Activated CD4-positive, alpha-beta memory T cell treated with anti-CD3 and anti-CD28 coated beads, Interleukin-2, amount 10 ng/mL, durations not matched to agents 7 days and 5 days (primary cell): ENCODE data around the gene N4BP2. TPM values are rescaled to one million over a fixed set of nuclear protein-coding genes. Genes with fewer than 3 reads are reported as not detected.
A peak's percentile ranks its signal among the peaks of the same experiment; 100 is the strongest.
"Not testable (repeated sequence)": the region's sequence is repeated elsewhere in the genome, so short reads cannot be mapped to it uniquely, and the experiment has no call there.

Experiments
- CTCF ChIA-PET: fragments of 350-600 bp; sonication (Branson Sonifier 250); formaldehyde crosslinking; loops from one replicate; lab custom pipeline; 2021; ENCODE audit warnings: antibody characterized with exemption, inconsistent platforms; lab: Charles Lee
- POLR2A ChIA-PET: fragments of 350-600 bp; sonication (Branson Sonifier 250); formaldehyde crosslinking; loops from one replicate; lab custom pipeline; 2021; ENCODE audit warnings: antibody characterized with exemption; lab: Charles Lee
- DNase-seq: peaks from one replicate; pipeline ENCODE4 v3.0.0-alpha.2; 2020
- H3K27ac Mint-ChIP-seq: one replicate; pipeline ENCODE4 v1.8.0; 2021; ENCODE audit warnings: mild to moderate bottlenecking, mixed read lengths
- H3K27me3 Mint-ChIP-seq: one replicate; pipeline ENCODE4 v1.8.0; 2021; ENCODE audit warnings: mixed read lengths
- H3K36me3 Mint-ChIP-seq: one replicate; pipeline ENCODE4 v1.8.0; 2021; ENCODE audit warnings: low read depth, mixed read lengths
- H3K4me1 Mint-ChIP-seq: one replicate; pipeline ENCODE4 v1.8.0; 2021; ENCODE audit warnings: mixed read lengths
- H3K4me3 Mint-ChIP-seq: one replicate; pipeline ENCODE4 v1.8.0; 2021; ENCODE audit warnings: mild to moderate bottlenecking, mixed read lengths
- H3K9me3 Mint-ChIP-seq: one replicate; pipeline ENCODE4 v1.8.0; 2021; ENCODE audit warnings: mixed read lengths
- total RNA-seq, 2 experiments: library from RNA; stranded (reverse); gene quantifications; one replicate each; pipeline ENCODE4 v1.2.3, GENCODE V29; 2021

Gene N4BP2
- total RNA-seq, 2 experiments from 2014 or later: 22.5 to 26.8 TPM

DNA sequence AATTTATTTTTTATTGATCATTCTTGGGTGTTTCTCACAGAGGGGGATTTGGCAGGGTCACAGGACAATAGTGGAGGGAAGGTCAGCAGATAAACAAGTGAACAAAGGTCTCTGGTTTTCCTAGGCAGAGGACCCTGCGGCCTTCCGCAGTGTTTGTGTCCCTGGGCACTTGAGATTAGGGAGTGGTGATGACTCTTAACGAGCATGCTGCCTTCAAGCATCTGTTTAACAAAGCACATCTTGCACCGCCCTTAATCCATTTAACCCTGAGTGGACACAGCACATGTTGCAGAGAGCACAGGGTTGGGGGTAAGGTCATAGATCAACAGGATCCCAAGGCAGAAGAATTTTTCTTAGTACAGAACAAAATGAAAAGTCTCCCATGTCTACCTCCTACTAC, 83.9 kb downstream of the N4BP2 start:
- Mint-ChIP-seq H3K4me1 (peaks cover 13% of the 10 kb centered on the region), H3K36me3 (peaks cover 65% of the 10 kb centered on the region)
- H3K27me3 Mint-ChIP-seq, DNase-seq, CTCF ChIA-PET, H3K4me3 Mint-ChIP-seq, POLR2A ChIA-PET, H3K9me3 Mint-ChIP-seq, H3K27ac Mint-ChIP-seq: not testable (repeated sequence)

DNA sequence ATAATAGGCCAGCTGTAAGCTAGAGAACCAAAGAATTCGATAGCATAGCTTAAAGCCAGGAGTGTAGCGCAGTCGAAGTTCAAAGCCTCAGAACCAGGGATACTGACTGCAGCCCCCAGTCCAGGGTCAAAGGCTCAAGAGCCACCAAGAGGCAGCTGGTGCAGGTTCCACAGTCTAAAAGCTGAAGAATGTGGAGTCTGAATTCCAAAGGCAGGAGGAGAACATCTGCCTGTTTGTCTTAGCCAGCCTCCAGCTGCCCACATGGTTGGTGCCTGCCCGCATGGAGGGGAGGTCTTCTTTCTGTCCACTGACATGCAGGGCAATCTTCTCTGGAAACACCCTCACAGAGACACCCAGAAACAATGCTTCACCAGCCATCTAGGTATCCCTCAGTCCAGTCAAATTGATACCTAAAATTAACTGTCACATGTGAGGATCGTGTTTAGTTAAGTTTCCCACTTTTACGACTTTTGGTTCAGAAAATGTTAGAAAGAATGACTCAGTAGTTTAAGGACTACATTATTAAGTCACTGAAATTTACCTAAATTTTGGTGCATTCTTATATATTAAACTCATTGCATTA, 87.4 kb downstream of the N4BP2 start:
- Mint-ChIP-seq H3K4me1 (peaks cover 13% of the 10 kb centered on the region), H3K27ac (no peak overlapping the region), H3K4me3 (no peak overlapping the region), H3K9me3 (no peaks in the 10 kb centered on the region), H3K27me3 (no peaks in the 10 kb centered on the region), H3K36me3 (peaks cover 57% of the 10 kb centered on the region)
- no peak for DNase-seq
- POLR2A ChIA-PET: no interaction called here
- CTCF ChIA-PET: interaction anchor here (1.7 to 2.3 kb wide), 2 partner anchors 173 to 181 kb away, joined by 5 to 7 read pairs; no protein-coding TSS in a partner anchor

DNA sequence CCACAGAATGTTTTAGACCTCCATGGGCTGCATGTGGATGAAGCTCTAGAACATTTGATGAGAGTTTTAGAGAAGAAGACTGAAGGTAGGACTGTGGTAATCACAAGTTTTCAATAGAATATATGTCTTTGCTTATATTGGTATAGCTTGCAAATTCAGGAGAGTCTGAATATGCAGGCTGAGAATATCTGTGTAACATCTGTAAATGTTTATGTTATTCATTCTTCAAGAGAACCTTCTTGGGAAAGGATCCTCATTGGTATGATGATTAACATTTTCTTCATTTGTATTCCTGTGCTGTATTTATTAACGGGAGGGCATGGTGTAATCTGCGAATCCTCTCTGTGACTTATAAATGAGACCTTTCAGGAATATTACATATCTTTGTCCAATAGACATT, 88.1 kb downstream of the N4BP2 start:
- ChIA-PET CTCF (interaction anchor here (1.7 to 2.3 kb wide), 2 partner anchors 172 to 181 kb away, joined by 5 to 7 read pairs; no protein-coding TSS in a partner anchor), POLR2A (interaction anchor here (1.2 kb wide), 1 partner anchor 51 kb away, joined by 3 read pairs; no protein-coding TSS in a partner anchor)
- no peak for DNase-seq
- Mint-ChIP-seq H3K27ac (no peak overlapping the region), H3K27me3 (no peaks in the 10 kb centered on the region), H3K4me1 (peaks cover 13% of the 10 kb centered on the region), H3K36me3 (peaks cover 60% of the 10 kb centered on the region), H3K4me3 (no peak overlapping the region), H3K9me3 (no peaks in the 10 kb centered on the region)

DNA sequence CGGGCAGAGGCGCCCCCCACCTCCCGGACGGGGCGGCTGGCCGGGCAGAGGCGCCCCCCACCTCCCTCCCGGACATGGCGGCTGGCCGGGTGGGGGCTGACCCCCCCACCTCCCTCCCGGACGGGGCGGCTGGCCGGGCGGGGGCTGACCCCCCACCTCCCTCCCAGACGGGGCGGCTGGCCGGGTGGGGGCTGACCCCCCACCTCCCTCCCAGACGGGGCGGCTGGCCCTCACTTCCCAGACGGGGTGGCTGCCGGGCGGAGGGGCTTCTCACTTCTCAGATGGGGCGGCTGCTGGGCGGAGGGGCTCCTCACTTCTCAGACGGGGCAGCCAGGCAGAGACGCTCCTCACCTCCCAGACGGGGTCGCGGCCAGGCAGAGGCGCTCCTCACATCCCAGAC, 90.8 kb downstream of the N4BP2 start:
- H3K4me3 Mint-ChIP-seq, CTCF ChIA-PET, DNase-seq, POLR2A ChIA-PET, H3K27ac Mint-ChIP-seq, H3K27me3 Mint-ChIP-seq: not testable (repeated sequence)
- peaks cover 66% of the 10 kb centered on the region for H3K36me3 Mint-ChIP-seq
- peaks cover 25% of the 10 kb centered on the region for H3K4me1 Mint-ChIP-seq
- H3K9me3 Mint-ChIP-seq: peaks cover 11% of the 10 kb centered on the region

DNA sequence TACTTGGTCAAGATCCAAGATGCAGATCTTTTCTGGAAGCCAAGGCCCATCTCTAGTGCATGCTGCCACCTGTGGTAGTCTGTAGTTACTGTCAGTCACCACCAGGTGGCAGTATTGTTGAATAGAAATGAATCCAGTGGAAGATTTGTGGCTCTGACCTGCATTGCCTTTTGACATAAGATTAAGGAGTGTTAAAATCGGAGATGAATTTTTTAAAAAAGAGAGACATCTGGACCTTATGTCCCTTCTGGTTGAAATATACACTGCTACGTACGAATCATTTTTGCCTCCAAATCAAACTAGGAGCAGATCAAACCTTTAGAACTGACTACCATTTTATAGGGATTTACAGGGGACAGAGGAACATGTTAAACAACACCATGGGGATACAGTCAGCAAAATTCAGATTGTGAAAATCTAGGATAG, 93.3 kb downstream of the N4BP2 start:
- Mint-ChIP-seq H3K27me3 (no peaks in the 10 kb centered on the region), H3K4me3 (no peak overlapping the region), H3K4me1 (peaks cover 17% of the 10 kb centered on the region), H3K27ac (no peak overlapping the region), H3K9me3 (peaks cover 11% of the 10 kb centered on the region), H3K36me3 (peaks cover 55% of the 10 kb centered on the region)
- CTCF ChIA-PET: interaction anchor here (0.6 to 1.8 kb wide), 17 partner anchors 47 to 607 kb away, joined by 3 to 19 read pairs (median 3); partner anchors contain the start of genes N4BP2 and RHOH
- peak; percentile 71 for DNase-seq
- POLR2A ChIA-PET: interaction anchor here (0.6 kb wide), 1 partner anchor 175 kb away, joined by 3 read pairs; no protein-coding TSS in a partner anchor

DNA sequence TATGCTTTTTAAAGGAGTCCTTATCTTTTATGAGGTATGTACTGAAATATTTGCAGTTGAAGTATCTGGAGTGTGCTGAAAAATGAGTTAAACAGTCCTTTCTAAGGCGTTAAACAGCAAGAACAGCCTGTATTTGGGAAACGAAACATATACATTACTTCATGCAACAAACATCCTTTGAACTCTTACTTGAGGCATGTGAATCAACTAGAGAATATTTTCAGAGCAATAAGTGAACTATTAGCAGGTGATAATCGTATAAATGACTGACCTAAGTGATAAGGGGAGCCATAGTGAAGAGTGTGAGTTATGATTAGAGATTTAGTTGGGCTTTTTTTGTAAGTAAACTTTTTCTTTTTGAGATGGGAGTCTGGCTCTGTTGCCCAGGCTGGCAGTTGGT, 94.3 kb downstream of the N4BP2 start:
- ChIA-PET POLR2A (no interaction called here), CTCF (interaction anchor here (1.0 to 4.5 kb wide), 7 partner anchors 52 to 175 kb away, joined by 3 to 27 read pairs (median 11); no protein-coding TSS in a partner anchor)
- Mint-ChIP-seq H3K36me3 (peaks cover 48% of the 10 kb centered on the region), H3K4me3 (no peak overlapping the region), H3K27me3 (no peaks in the 10 kb centered on the region), H3K9me3 (peaks cover 11% of the 10 kb centered on the region), H3K4me1 (peaks cover 17% of the 10 kb centered on the region), H3K27ac (no peak overlapping the region)
- DNase-seq: no peak

DNA sequence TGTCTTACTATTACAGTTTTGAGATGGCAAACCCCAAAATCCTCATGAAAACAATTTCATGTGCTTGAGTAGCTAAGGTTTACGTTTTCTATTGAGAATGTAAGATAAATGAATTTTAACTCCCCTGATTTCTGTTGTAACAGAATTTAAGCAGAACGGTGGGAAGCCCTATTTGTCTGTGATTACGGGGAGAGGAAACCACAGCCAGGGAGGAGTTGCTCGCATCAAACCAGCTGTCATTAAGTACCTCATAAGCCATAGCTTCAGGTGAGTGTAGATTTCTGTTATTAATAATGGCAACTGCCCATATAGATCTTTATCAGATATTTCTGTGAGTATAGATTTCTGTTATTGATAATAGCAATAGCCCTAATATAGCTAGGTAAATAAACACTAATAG, 96.0 kb downstream of the N4BP2 start:
- Mint-ChIP-seq H3K4me1 (peaks cover 17% of the 10 kb centered on the region), H3K27ac (no peak overlapping the region), H3K9me3 (peaks cover 11% of the 10 kb centered on the region), H3K27me3 (no peaks in the 10 kb centered on the region), H3K36me3 (peaks cover 39% of the 10 kb centered on the region), H3K4me3 (no peak overlapping the region)
- POLR2A ChIA-PET: interaction anchor here (1.2 to 1.4 kb wide), 3 partner anchors 47 to 155 kb away, joined by 4 to 7 read pairs (median 6); no protein-coding TSS in a partner anchor
- CTCF ChIA-PET: interaction anchor here (0.6 to 4.5 kb wide), 12 partner anchors 31 to 597 kb away, joined by 3 to 27 read pairs (median 4); partner anchors contain the start of gene NSUN7
- DNase-seq: no peak

DNA sequence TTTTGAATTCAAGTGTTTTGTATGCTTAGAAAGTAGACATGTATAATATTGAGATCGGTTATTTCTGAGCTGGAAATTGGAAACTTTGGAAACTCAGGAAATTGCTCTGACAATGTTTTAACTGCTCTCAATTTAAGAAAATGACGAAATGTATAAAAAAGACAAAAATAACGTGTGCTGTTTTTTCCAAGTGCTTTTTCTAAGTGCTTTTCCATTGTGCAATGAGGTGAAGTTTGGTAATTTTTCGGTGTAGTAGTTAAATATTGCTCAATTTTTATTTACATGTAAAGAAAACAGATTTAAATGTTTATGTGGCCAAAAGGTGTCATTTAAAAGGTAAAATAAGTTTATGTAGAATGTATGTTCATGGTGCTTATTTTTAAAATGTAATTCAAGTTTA, 100.8 kb downstream of the N4BP2 start:
- DNase-seq: no peak
- Mint-ChIP-seq H3K27ac (no peak overlapping the region), H3K4me3 (no peak overlapping the region), H3K4me1 (peaks cover 10% of the 10 kb centered on the region), H3K36me3 (peaks cover 34% of the 10 kb centered on the region), H3K27me3 (no peaks in the 10 kb centered on the region), H3K9me3 (no peaks in the 10 kb centered on the region)
- ChIA-PET POLR2A (interaction anchor here (1.5 kb wide), 1 partner anchor 152 kb away, joined by 3 read pairs; no protein-coding TSS in a partner anchor), CTCF (interaction anchor here (1.1 kb wide), 1 partner anchor 168 kb away, joined by 3 read pairs; no protein-coding TSS in a partner anchor)

DNA sequence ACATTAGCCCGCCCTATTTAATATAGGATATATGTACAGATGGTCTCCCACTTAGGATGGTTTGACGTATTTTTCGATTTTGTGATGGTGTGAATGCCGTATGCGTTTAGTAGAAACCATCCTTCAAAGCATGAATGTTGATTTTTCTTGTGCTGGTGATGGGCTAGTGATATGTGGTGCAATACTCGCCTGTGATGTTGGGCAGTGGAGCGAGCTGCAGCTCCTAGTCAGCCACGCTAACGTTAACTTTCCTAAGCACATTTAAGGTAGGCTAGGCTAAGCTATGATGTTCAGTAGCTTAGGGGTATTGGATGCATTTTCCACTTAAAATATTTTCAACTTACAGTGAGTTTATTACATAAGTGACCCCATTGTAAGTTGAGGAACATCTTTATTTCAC, 103.6 kb downstream of the N4BP2 start:
- Mint-ChIP-seq H3K27me3 (no peaks in the 10 kb centered on the region), H3K4me1 (peaks cover 4% of the 10 kb centered on the region), H3K27ac (no peak overlapping the region), H3K4me3 (no peak overlapping the region), H3K9me3 (peaks cover 5% of the 10 kb centered on the region), H3K36me3 (peaks cover 41% of the 10 kb centered on the region)
- ChIA-PET CTCF (interaction anchor here (0.6 to 0.7 kb wide), 2 partner anchors 104 to 352 kb away, joined by 3 to 7 read pairs; no protein-coding TSS in a partner anchor), POLR2A (interaction anchor here (0.6 to 1.3 kb wide), 2 partner anchors 30 to 147 kb away, joined by 3 read pairs; no protein-coding TSS in a partner anchor)
- no peak for DNase-seq

DNA sequence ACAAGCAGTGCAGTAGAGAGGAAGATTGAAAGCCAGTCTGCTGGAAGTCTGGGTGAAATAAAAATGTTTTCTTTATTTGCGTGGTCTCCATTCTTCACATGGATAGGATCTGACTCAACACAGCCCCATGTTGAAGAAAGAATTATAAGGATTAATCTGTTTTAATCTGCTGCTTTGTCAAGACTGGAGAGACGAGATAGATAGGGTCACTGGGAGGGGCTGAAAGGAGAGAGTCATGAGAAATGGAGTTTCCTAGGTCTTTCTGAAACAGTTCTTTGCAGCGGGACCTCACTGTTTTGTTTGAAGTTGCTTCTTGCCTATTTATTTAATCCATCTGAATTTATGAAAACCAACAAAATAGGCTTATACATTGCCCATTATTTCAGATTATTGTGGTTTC, 107.8 kb downstream of the N4BP2 start:
- Mint-ChIP-seq H3K27me3 (no peaks in the 10 kb centered on the region), H3K9me3 (peaks cover 8% of the 10 kb centered on the region), H3K4me1 (peaks cover 4% of the 10 kb centered on the region), H3K27ac (no peak overlapping the region), H3K36me3 (peaks cover 59% of the 10 kb centered on the region), H3K4me3 (no peak overlapping the region)
- ChIA-PET CTCF (interaction anchor here (0.8 kb wide), 1 partner anchor 152 kb away, joined by 5 read pairs; no protein-coding TSS in a partner anchor), POLR2A (no interaction called here)
- no peak for DNase-seq

DNA sequence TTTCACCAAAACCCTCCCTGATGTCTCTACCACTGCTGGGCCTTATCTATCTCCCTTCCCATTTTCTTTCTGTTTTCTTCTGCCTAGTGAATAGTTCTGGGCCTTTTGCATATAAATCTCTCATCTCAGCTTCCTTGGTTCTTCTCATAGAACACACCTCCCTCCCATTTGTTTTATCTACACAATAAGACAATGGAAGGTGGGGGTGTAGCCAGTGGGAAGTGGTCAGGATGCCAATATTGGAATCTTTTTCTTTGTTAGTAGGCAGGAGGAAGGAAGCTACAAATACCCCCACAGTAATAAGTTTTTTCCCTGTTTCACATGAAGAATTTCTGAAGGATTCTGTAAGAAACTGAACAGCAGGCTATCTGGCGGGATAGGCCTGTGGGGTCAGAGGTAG, 109.3 kb downstream of the N4BP2 start:
- no peak overlapping the region for H3K4me3 Mint-ChIP-seq
- peaks cover 52% of the 10 kb centered on the region for H3K36me3 Mint-ChIP-seq
- ChIA-PET CTCF (interaction anchor here (0.6 kb wide), 1 partner anchor 472 kb away, joined by 3 read pairs; no protein-coding TSS in a partner anchor), POLR2A (interaction anchor here (0.7 kb wide), 1 partner anchor 646 kb away, joined by 3 read pairs; no protein-coding TSS in a partner anchor)
- peaks cover 3% of the 10 kb centered on the region for H3K4me1 Mint-ChIP-seq
- H3K27me3 Mint-ChIP-seq: no peaks in the 10 kb centered on the region
- peaks cover 8% of the 10 kb centered on the region for H3K9me3 Mint-ChIP-seq
- no peak for DNase-seq
- H3K27ac Mint-ChIP-seq: no peak overlapping the region

DNA sequence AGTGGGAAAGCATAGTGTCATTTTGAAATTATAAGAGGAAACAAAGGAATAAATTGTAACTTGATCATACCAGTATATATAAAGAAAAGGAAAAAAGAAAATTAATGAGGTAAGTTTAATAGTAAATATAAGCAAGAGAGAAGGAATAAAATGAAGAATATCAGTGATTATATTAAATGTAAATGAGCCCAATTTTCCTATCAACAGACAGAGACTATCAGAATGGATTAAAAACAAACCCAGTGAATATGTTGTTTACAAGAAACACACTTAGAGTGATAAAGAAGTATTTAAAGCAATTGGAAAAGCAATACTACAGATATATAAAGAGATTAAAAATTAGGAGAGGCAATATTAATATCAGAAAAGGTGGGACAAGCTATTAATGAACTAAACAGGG, 111.4 kb downstream of the N4BP2 start:
- Mint-ChIP-seq H3K4me3 (no peak overlapping the region), H3K27ac (no peak overlapping the region), H3K4me1 (peaks cover 11% of the 10 kb centered on the region), H3K9me3 (peaks cover 8% of the 10 kb centered on the region), H3K27me3 (no peaks in the 10 kb centered on the region), H3K36me3 (peaks cover 42% of the 10 kb centered on the region)
- DNase-seq: no peak
- ChIA-PET POLR2A (no interaction called here), CTCF (no interaction called here)

DNA sequence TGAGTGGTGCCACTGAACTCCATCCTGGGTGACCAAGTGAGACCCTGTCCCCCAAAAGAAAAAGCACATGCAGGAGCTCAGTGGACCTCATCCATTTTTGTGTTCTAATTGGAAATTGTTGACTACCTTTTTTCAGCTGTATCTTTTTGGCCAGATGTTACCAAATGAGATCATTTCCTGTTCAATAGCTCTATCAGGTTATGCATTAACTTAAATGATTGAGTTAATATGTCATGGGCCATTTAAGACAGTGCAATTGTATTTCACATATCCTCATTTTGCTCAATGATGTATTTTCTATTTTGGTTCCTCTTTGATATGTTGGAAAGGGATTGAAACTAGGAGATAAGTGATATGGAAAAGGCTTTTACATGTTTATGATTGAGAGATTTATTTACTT, 113.9 kb downstream of the N4BP2 start:
- Mint-ChIP-seq H3K4me1 (peaks cover 19% of the 10 kb centered on the region), H3K27me3 (no peaks in the 10 kb centered on the region), H3K27ac (no peak overlapping the region), H3K9me3 (peaks cover 2% of the 10 kb centered on the region), H3K36me3 (peaks cover 30% of the 10 kb centered on the region), H3K4me3 (no peak overlapping the region)
- no peak for DNase-seq
- CTCF ChIA-PET: no interaction called here
- POLR2A ChIA-PET: interaction anchor here (1.0 kb wide), 1 partner anchor 192 kb away, joined by 3 read pairs; no protein-coding TSS in a partner anchor
